DOHH2 (cell line): Measurements from ENCODE around the gene CUBN.

Experiments used
- EZH2phosphoT487 ChIP-seq: fragments of 200-600 bp; sonication (generic); IDR thresholded peaks from 2 replicates; pipeline ENCODE4 v1.6.1; 2017; ENCODE audit warnings: borderline replicate concordance, mild to moderate bottlenecking, antibody characterized with exemption, low read length, moderate library complexity, mixed read lengths
- TF ChIP-seq, protein P1 (sequence below): fragments of 200-600 bp; sonication (generic); IDR thresholded peaks from one replicate; pipeline ENCODE4 v1.5.1; 2014; ENCODE audit warnings: antibody characterized with exemption, mild to moderate bottlenecking, low read depth, low read length; ENCODE audit not compliant: poor library complexity, severe bottlenecking

DNA sequence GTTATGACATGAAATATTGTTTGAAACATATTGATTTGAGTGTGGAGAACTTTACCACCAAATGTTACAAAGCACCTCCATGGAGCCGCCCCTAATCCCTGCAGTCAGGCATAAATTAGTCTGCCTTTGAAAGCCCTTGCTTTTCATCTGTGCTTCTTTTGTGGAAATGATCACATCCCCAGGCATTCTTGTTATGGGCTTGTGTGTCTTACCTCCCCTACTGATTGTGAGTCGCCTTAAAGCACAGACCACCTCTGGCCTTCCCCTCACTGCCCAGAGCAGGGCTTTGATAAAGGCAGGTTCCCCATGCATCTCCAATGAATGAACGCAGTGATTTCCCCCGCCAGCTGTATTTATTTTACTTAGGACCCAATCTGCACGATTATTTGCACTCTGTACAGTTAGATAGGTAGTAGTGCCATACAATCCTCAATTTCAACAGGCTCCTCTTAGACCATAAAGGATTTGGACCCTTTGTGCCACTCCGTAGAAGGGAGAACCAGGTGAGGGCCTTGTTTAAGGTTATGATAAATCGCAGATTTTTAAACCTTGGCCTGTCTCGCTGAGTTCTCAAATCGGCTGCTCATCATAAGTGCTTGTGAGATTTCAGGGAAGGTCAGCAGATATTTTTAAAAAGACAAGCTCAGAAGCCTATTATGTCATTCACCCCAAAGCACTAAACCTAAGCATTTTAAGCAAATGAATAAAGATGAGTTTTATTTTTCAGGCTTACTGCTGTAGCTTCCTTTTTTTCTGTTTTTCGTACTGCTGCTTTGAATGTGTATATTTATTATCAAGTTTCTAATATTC is 107.8 kb downstream of the CUBN start:
- TF ChIP-seq, protein P1, sequence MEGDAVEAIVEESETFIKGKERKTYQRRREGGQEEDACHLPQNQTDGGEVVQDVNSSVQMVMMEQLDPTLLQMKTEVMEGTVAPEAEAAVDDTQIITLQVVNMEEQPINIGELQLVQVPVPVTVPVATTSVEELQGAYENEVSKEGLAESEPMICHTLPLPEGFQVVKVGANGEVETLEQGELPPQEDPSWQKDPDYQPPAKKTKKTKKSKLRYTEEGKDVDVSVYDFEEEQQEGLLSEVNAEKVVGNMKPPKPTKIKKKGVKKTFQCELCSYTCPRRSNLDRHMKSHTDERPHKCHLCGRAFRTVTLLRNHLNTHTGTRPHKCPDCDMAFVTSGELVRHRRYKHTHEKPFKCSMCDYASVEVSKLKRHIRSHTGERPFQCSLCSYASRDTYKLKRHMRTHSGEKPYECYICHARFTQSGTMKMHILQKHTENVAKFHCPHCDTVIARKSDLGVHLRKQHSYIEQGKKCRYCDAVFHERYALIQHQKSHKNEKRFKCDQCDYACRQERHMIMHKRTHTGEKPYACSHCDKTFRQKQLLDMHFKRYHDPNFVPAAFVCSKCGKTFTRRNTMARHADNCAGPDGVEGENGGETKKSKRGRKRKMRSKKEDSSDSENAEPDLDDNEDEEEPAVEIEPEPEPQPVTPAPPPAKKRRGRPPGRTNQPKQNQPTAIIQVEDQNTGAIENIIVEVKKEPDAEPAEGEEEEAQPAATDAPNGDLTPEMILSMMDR, result no peak
- TF ChIP-seq EZH2phosphoT487, result no peak
